Choroid plexus epithelial cell (primary cell): ENCODE results near the gene DUOXA2.

Experiments used
- DNase-seq: peaks from one replicate; pipeline ENCODE4 v3.0.0-alpha.2; 2010; ENCODE audit warnings: low read depth
- H3K4me3 ChIP-seq: 2 replicates; pipeline ENCODE4 v1.5.1; 2011; ENCODE audit warnings: low read depth, mild to moderate bottlenecking, control low read depth, low read length, moderate library complexity
- CTCF ChIP-seq: conservative IDR thresholded peaks from 2 replicates; pipeline ENCODE4 v1.5.1; 2011; ENCODE audit warnings: low read depth, mild to moderate bottlenecking, control low read depth, inconsistent platforms, low read length, moderate library complexity

DUOXA2 gene

DNA sequence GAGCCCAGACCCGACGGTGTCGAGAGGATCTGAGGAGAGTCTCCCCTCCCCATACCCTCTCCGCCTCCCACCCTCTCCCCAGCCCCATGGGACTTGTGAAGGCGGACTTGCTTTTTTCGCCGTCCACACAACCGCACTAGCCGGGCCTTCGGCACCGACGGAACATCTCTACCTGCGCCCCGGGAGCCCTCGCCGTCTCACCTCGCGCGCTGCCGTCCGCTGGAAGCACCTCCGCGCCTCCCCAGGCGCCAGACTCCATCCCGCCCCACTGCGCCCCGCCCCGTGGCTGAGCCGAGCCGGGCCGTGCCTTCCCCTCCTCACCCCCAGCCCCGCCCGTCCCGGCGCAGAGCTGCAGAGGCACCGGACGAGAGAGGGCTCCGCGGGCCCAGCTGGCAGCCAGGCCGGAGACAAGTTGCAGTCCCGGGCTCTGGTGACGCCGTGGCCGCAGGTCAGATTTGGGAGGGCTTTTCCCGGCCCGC, 15.6 kb downstream of the DUOXA2 start, which contains the start of the genes DUOX1 and DUOXA1:
TSS of gene DUOX1 (plus strand) at position 344 of the 479 bp plus-strand sequence. CDS start 1,973 bp downstream, outside the sequence.
TSS of gene DUOXA1 (minus strand) at position 229 of the 479 bp plus-strand sequence. CDS start 6,865 bp downstream, outside the sequence.
- H3K4me3 ChIP-seq: no peak within 1 kb of the TSS
- no peak for TF ChIP-seq CTCF
- no peak for DNase-seq

DNA sequence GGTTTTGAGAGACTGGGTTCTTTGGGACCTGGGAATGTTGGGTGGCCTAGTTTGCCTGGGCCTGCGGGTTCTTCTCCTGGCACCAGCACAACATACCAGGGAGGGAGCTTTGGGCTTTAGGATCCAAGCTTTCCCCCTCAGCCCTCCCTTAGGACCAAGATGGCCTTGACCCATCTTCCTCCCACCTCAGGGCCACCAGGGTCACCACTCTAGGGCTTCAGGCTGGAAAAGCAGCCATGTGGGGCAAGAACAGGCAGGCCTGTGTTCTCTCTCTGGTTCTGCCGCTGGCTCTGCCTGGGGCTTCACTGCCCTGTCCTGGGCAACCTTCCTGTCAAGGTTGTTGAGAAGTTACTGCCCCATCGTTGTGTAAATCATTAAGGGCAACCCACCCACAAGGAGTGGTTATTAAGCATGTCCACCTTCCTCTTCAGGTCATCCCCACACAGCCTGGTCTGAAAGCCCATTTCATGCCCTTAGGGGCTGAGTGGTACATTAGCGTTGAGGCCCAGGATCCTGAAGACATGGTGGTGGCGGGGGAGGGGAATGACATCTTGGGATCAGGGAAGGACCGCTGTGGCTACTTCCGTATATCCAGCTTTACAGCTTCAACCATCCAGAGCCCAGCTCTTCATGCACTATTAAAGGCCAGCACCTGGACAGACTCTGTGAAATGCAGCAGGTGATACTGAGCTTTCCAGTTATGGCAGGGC, 16.3 kb downstream of the DUOXA2 start:
- DNase-seq: no peak
- no peak overlapping the region for H3K4me3 ChIP-seq
- TF ChIP-seq CTCF: no peak

DNA sequence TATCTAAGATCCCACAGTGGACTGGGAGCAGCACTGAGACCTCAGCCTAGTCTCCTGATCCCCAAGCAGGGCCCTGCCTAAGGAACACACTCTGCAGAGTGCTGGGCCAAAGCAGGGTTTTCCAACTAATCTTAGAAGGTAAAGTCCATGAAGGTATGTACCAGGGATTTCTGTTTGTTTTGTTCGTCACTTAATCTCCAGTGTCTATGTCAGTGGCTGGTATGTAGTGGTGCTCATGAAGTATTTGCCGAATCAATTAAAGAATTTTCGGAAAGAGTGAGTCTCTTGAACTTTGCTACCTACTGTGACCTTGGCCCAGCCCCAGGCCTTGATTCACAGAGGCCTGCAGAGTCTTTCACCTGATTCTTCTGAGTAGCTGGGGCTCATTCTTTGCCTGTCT, 17.4 kb downstream of the DUOXA2 start:
- TF ChIP-seq CTCF: no peak
- no peak for DNase-seq
- H3K4me3 ChIP-seq: no peak overlapping the region

DNA sequence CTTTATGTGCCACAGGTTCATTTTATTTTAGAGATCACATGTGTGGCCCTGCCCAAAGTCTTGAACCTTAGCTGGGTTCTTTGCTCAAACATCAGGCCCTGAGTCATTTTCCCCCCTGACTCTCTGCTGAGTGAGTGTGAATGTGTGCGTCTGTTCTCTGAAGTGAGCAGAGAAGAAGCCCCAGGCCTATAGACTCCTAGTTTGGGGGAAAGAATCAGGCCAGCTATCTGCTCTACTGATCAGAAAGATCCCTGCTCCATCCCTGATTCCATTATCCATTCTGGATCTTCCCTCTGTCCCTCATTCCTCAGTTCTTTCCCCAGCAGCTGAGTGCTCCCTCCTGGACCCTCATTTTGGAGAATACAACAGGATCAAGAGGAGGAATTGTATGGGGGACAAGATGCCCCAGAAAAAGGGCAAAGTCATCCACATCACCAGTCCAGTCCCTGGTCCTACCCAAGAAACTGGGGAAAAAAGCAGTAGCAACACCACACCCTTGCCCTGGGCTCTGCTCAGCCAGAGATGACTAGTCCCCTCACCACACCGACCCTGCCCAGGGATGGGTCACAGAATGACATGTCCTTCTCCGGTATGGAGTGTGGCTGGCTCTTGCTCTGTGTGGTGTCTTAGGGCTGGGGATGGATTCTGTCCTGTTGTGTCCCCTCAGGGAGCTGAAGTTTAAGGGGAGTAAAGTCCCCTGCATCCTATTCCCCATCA, 18.9 kb downstream of the DUOXA2 start:
- DNase-seq: no peak

DNA sequence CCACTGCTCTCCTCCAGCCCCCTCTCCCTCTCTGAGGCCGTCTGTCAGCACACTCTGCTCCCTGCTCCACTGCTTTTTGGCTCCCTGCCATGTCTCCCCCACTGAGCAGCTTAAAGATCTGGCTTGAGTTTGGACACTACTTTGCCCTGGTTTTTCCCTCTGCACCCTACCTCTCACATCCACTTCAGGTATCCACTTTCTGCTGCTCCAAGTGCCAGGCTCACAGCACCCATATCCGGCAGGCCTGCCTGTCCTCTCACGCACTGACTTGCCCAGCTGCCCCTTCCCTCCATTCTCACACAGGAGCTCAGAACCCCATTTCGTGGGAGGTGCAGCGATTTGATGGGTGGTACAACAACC, 19.4 kb downstream of the DUOXA2 start:
- no peak for TF ChIP-seq CTCF
- H3K4me3 ChIP-seq: no peak overlapping the region
- DNase-seq: no peak

More for the DNA sequence above, 18.9 kb downstream of the DUOXA2 start:
- TF ChIP-seq CTCF: no peak
- H3K4me3 ChIP-seq: no peak overlapping the region

DNA sequence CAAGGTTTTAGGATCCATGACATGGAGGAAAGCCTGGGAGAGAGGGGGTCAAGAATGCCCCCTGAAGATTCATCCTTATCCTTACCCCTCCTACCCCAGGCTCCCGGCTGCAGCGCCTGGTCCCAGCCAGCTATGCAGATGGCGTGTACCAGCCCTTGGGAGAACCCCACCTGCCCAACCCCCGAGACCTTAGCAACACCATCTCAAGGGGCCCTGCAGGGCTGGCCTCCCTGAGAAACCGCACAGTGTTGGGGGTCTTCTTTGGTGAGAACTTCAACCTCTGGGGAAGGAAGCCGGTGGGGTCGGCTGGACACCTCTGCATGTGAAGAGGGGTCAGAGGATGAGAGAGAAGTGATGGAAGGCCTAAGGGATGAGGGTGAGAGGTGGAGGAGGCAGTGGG, 19.9 kb downstream of the DUOXA2 start:
- no peak for DNase-seq
- no peak overlapping the region for H3K4me3 ChIP-seq
- no peak for TF ChIP-seq CTCF
